Breast epithelium (tissue), 4 donors: ENCODE data around the gene GLI3. TPM values are rescaled to one million over a fixed set of nuclear protein-coding genes. Genes with fewer than 3 reads are reported as not detected.

Experiments
- DNase-seq, 2 donors: peaks; one replicate each; pipeline ENCODE4 v3.0.0-alpha.2; 2019; ENCODE audit warnings: low spot score in 2 of 2
- H3K27ac ChIP-seq, 2 donors: fragments of 200-600 bp; sonication (generic) in 1 of 2; one replicate each; pipeline ENCODE4 v1.5.1; 2016 to 2019; ENCODE audit warnings: mild to moderate bottlenecking in 1 of 2
- H3K27me3 ChIP-seq, 2 donors: fragments of 200-600 bp; sonication (generic) in 1 of 2; one replicate each; pipeline versions ENCODE4 v1.5.1 to v1.6.0; 2017 to 2019; ENCODE audit warnings: control low read depth in 1 of 2, mild to moderate bottlenecking in 1 of 2
- H3K36me3 ChIP-seq: fragments of 200-600 bp; one replicate; pipeline ENCODE4 v1.5.1; 2019
- H3K4me1 ChIP-seq, 2 donors: fragments of 200-600 bp; sonication (generic); one replicate each; pipeline ENCODE4 v1.5.1; 2016 to 2019; ENCODE audit warnings: control low read depth in 1 of 2
- H3K4me3 ChIP-seq, 3 donors: fragments of 200-600 bp; sonication (generic); 1 replicate in 2 of 3; 2 replicates in 1 of 3; pipeline ENCODE4 v1.5.1; 2016 to 2019; ENCODE audit warnings: mild to moderate bottlenecking in 3 of 3, moderate library complexity in 2 of 3
- H3K9me3 ChIP-seq, 2 donors: fragments of 200-600 bp; sonication (generic) in 1 of 2; one replicate each; pipeline ENCODE4 v1.5.1; 2016 to 2019; ENCODE audit warnings: control low read depth in 1 of 2
- CTCF ChIP-seq, 3 donors: fragments of 450-650 bp; IDR thresholded peaks; one replicate each; pipeline ENCODE4 v1.5.1; 2016 to 2017; ENCODE audit warnings: antibody characterized with exemption in 3 of 3, mild to moderate bottlenecking in 3 of 3, moderate library complexity in 3 of 3
- POLR2A ChIP-seq: fragments of 450-650 bp; IDR thresholded peaks from one replicate; pipeline ENCODE4 v1.6.1; 2016; ENCODE audit warnings: antibody characterized with exemption, mild to moderate bottlenecking, moderate library complexity
- POLR2AphosphoS5 ChIP-seq, 3 donors: sonication (generic); formaldehyde crosslinking; IDR thresholded peaks; one replicate each; pipeline ENCODE4 v1.6.1; 2017; ENCODE audit warnings: antibody characterized with exemption in 3 of 3
- intact Hi-C: fragments of 100-400 bp; cut with DNase I; formaldehyde crosslinking; loops from one replicate; pipeline ENCODE4 v1.15.1; 2023; ENCODE audit warnings: low total_unique reads
- total RNA-seq, 3 donors: library from RNA; depleted of rRNA; stranded (reverse); fragments of >200 nt; gene quantifications; one replicate each; pipeline ENCODE4 v1.1.0, GENCODE V29; 2016

GLI3 gene
- total RNA-seq, 3 donors from 2014 or later: 10.2 to 29.9 (median 22.6) TPM

DNA sequence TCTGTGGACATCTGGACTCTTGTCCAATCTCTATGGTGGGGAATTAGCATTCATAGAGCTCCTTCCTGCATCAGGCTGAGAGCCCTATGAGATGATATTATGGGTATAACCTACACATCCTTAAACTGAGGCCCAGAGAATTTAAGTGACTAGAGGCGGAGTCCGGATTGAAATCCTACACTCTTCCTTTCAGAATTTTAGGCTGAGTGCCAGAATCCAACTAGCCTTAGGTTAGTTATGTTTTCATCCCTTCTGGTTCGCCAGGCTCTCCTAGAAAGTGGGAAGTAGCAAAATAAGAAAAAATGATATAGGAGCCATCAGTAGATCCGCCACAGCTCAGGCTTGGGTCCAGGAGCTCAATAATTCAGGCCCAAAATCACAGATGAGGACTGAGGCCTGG is 212.5 kb downstream of the GLI3 start:
- DNase-seq: no peak
- Histone ChIP-seq H3K9me3 (no peaks in the 10 kb centered on the region), H3K27ac (no peak overlapping the region), H3K36me3 (no peaks in the 10 kb centered on the region), H3K4me3 (no peak overlapping the region), H3K4me1 (no peaks in the 10 kb centered on the region), H3K27me3 (no peaks in the 10 kb centered on the region)
- intact Hi-C loops: loop anchor here (10.0 kb wide), 1 partner anchor 1230 kb away; no protein-coding TSS in a partner anchor
- TF ChIP-seq POLR2A (no peak), POLR2AphosphoS5 (IDR thresholded peaks at IDR 0.05) (no peak), CTCF (IDR thresholded peaks at IDR 0.05) (no peak)

GRCh38 chr7:42023262-42023661 is 213.7 kb downstream of the GLI3 start:
- Histone ChIP-seq H3K36me3 (no peaks in the 10 kb centered on the region), H3K9me3 (no peaks in the 10 kb centered on the region), H3K4me3 (no peak overlapping the region), H3K27ac (no peak overlapping the region), H3K27me3 (no peaks in the 10 kb centered on the region), H3K4me1 (no peaks in the 10 kb centered on the region)
- DNase-seq: no peak
- intact Hi-C loops: loop anchor here (10.0 kb wide), 1 partner anchor 1232 kb away; no protein-coding TSS in a partner anchor
- TF ChIP-seq POLR2A (no peak), CTCF (IDR thresholded peaks at IDR 0.05) (no peak), POLR2AphosphoS5 (IDR thresholded peaks at IDR 0.05) (no peak)

- Histone ChIP-seq H3K4me3 (no peak overlapping the region), H3K4me1 (no peaks in the 10 kb centered on the region), H3K27me3 (no peaks in the 10 kb centered on the region), H3K9me3 (no peaks in the 10 kb centered on the region), H3K36me3 (no peaks in the 10 kb centered on the region), H3K27ac (no peak overlapping the region)
- TF ChIP-seq POLR2AphosphoS5 (IDR thresholded peaks at IDR 0.05): no peak
- TF ChIP-seq POLR2A: no peak
- TF ChIP-seq CTCF (IDR thresholded peaks at IDR 0.05): no peak
- intact Hi-C loops: loop anchor here (10.0 kb wide), 1 partner anchor 1232 kb away; no protein-coding TSS in a partner anchor
- no peak for DNase-seq
Measured at GRCh38 chr7:42022791-42023190, 214.2 kb downstream of the GLI3 start.

GRCh38 chr7:42022056-42022455 is 215.0 kb downstream of the GLI3 start:
- H3K27ac ChIP-seq: no peak overlapping the region
- intact Hi-C loops: loop anchor here (10.0 kb wide), 1 partner anchor 1233 kb away; no protein-coding TSS in a partner anchor
- H3K27me3 ChIP-seq: no peaks in the 10 kb centered on the region
- H3K4me3 ChIP-seq: no peak overlapping the region
- H3K9me3 ChIP-seq: no peaks in the 10 kb centered on the region
- no peak for TF ChIP-seq POLR2A
- no peak for TF ChIP-seq POLR2AphosphoS5 (IDR thresholded peaks at IDR 0.05)
- no peak for TF ChIP-seq CTCF (IDR thresholded peaks at IDR 0.05)
- no peak for DNase-seq
- H3K4me1 ChIP-seq: no peaks in the 10 kb centered on the region
- H3K36me3 ChIP-seq: no peaks in the 10 kb centered on the region

- no peaks in the 10 kb centered on the region for H3K27me3 ChIP-seq
- H3K4me1 ChIP-seq: no peaks in the 10 kb centered on the region
- intact Hi-C loops: loop anchor here (10.0 kb wide), 1 partner anchor 1233 kb away; no protein-coding TSS in a partner anchor
- TF ChIP-seq POLR2AphosphoS5 (IDR thresholded peaks at IDR 0.05) (no peak), POLR2A (no peak), CTCF (IDR thresholded peaks at IDR 0.05) (no peak)
- no peak overlapping the region for H3K4me3 ChIP-seq
- H3K36me3 ChIP-seq: no peaks in the 10 kb centered on the region
- no peak for DNase-seq
- no peak overlapping the region for H3K27ac ChIP-seq
- H3K9me3 ChIP-seq: no peaks in the 10 kb centered on the region
Measured at GRCh38 chr7:42021631-42022030, 215.4 kb downstream of the GLI3 start.
